AG04449 (cell line): ENCODE data around the gene HEATR5B.
"Not testable (repeated sequence)": the region's sequence is repeated elsewhere in the genome, so short reads cannot be mapped to it uniquely, and the experiment has no call there.

ENCODE experiments used
- CTCF ChIA-PET: fragments of 350-600 bp; formaldehyde crosslinking; extraction: SDS; loops from one replicate; lab custom pipeline; 2021; ENCODE audit warnings: antibody characterized with exemption; lab: Yijun Ruan, JAX
- POLR2A ChIA-PET: fragments of 400-600, 350-600 bp; formaldehyde crosslinking; extraction: SDS; loops from one replicate; lab custom pipeline; 2020; ENCODE audit warnings: antibody characterized with exemption, inconsistent platforms; lab: Yijun Ruan, JAX
- DNase-seq: peaks from one replicate; pipeline ENCODE4 v3.0.0-alpha.2; 2010; ENCODE audit warnings: low read depth, low spot score
- H3K4me3 ChIP-seq: 2 replicates; pipeline ENCODE4 v1.5.1; 2011; ENCODE audit warnings: low read depth, mild to moderate bottlenecking, control low read depth, low read length
- CTCF ChIP-seq: IDR thresholded peaks from one replicate; pipeline ENCODE4 v1.5.1; 2011; ENCODE audit warnings: mild to moderate bottlenecking, moderate library complexity, low read length, control low read depth, inconsistent platforms; ENCODE audit not compliant: insufficient read depth; ENCODE audit errors: missing control alignments

The HEATR5B gene

GRCh38 chr2:37000988-37001556, 83.1 kb downstream of the HEATR5B start:
- TF ChIP-seq CTCF, result no peak
- no peak overlapping the region for H3K4me3 ChIP-seq
- ChIA-PET POLR2A (no interaction called here), CTCF (no interaction called here)
- DNase-seq, result no peak

- no peak for TF ChIP-seq CTCF
- H3K4me3 ChIP-seq, result no peak overlapping the region
- no peak for DNase-seq
- ChIA-PET CTCF (no interaction called here), POLR2A (no interaction called here)
Measured at GRCh38 chr2:37000318-37000717, 83.9 kb downstream of the HEATR5B start.

- H3K4me3 ChIP-seq, POLR2A ChIA-PET, CTCF ChIA-PET, DNase-seq: not testable (repeated sequence)
Measured at GRCh38 chr2:36999416-36999815, 84.8 kb downstream of the HEATR5B start.

- CTCF ChIA-PET, result no interaction called here
- DNase-seq, result no peak
- no peak overlapping the region for H3K4me3 ChIP-seq
- POLR2A ChIA-PET, result no interaction called here
- TF ChIP-seq CTCF, result no peak
Measured at GRCh38 chr2:36993841-36994620, 90.1 kb downstream of the HEATR5B start.

DNA sequence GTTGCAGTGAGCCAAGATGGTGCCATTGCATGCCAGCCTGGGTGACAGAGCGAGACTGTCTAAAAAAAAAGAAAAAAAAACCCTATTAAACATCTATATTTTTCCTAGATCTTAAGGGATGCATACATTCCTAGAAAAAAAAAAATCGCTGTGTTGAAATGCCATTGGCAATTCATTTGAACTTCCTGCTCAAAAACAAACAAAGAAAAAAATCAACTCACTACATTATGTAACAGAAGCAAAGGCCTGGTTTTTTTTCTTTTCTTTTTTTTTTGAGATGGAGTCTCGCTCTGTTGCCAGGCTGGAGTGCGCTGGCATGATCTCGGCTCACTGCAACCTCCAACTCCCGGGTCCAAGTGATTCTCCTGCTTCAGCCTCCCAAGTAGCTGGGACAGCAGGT, 96.2 kb downstream of the HEATR5B start:
- TF ChIP-seq CTCF, result no peak
- no peak for DNase-seq
- no peak overlapping the region for H3K4me3 ChIP-seq
- CTCF ChIA-PET, result no interaction called here
- POLR2A ChIA-PET, result no interaction called here

DNA sequence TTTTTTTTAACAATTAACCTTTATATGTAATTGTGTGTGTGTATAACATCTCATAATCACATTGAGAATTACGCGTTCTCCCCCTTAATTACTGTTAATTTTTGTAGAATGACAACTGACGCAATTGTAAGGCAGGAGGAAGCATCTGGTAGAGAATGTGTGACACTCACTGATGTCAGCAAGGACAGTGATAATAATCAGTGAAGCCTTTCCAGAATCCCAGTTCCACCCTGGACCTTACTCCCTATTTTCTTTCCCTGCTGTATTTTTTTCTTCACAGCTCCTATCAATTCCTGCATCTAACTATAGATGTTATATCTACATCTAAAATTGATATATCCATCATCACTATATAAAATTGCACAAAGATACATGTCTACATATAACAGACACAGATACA, 101.7 kb downstream of the HEATR5B start:
- CTCF ChIA-PET, result interaction anchor here (1.3 kb wide), 1 partner anchor 13 kb away, joined by 4 read pairs; no protein-coding TSS in a partner anchor

More for the DNA sequence above, 101.7 kb downstream of the HEATR5B start:
- POLR2A ChIA-PET, result no interaction called here
- DNase-seq, result no peak
- no peak overlapping the region for H3K4me3 ChIP-seq
- TF ChIP-seq CTCF, result no peak
